Stomach (tissue), 4 donors: ENCODE results near the gene SMARCC1.

ENCODE experiments used
- POLR2A ChIP-seq, 4 donors: fragments of 450-650 bp; IDR thresholded peaks; one replicate each; pipeline ENCODE4 v1.6.1; 2016; ENCODE audit warnings: antibody characterized with exemption in 4 of 4, control low read depth in 2 of 4, mild to moderate bottlenecking in 1 of 4, moderate library complexity in 1 of 4
- POLR2AphosphoS5 ChIP-seq, 3 donors: sonication (generic); formaldehyde crosslinking; IDR thresholded peaks; one replicate each; pipeline ENCODE4 v1.6.1; 2016; ENCODE audit warnings: antibody characterized with exemption in 3 of 3

- peak; percentile 97 to 99 (median 98) for TF ChIP-seq POLR2AphosphoS5 (IDR thresholded peaks at IDR 0.05)
- peak in 2 of 4 donors; percentile 43 to 92 for TF ChIP-seq POLR2A (IDR thresholded peaks at IDR 0.05)
These were observed at the start of gene SMARCC1 for GRCh38 chr3:47781685-47782445.
